ENCODE measurements around the gene NPVF.

Gene NPVF

GRCh38 chr7:25242678-25243077 is 14.4 kb upstream of the NPVF start:
- Histone ChIP-seq H3K9ac (ENCODE audit: low read length) (no peak overlapping the region), H3K9me2 (replicated peaks; ENCODE audit: insufficient read depth, low read length) (no peaks in the 10 kb centered on the region), H3K4me2 (ENCODE audit: low read depth, low read length, poor library complexity, severe bottlenecking) (no peak overlapping the region), H3K4me3 (ENCODE audit: insufficient read depth, low read length, poor library complexity, severe bottlenecking) (no peak overlapping the region), H4K20me1 (ENCODE audit: low read depth, low read length) (no peaks in the 10 kb centered on the region), H2AFZ (ENCODE audit: low read depth, low read length, severe bottlenecking) (no peak overlapping the region), H3K36me3 (ENCODE audit: low read length) (no peaks in the 10 kb centered on the region), H3K27me3 (ENCODE audit: low read length) (peaks cover 4% of the 10 kb centered on the region; the same call in 1 of the 2 replicates), H3K27ac (ENCODE audit: low read depth, low read length) (no peak overlapping the region), H3K9me3 (ENCODE audit: insufficient read depth, low read length) (no peaks in the 10 kb centered on the region), H3F3A (ENCODE audit: insufficient read depth) (no peaks in the 10 kb centered on the region), H3K79me2 (ENCODE audit: insufficient read depth, low read length) (no peaks in the 10 kb centered on the region)
- TF ChIP-seq EZH2phosphoT487 (conservative IDR thresholded peaks at IDR 0.05; ENCODE audit: low read length) (no peak), CTCF (IDR thresholded peaks at IDR 0.05; ENCODE audit: insufficient read depth, low read length, poor library complexity, severe bottlenecking) (no peak)

- H3K27me3 ChIP-seq (ENCODE audit: low read length), result peaks cover 4% of the 10 kb centered on the region; the same call in 1 of the 2 replicates
- no peak overlapping the region for H3K9ac ChIP-seq (ENCODE audit: low read length)
- no peak overlapping the region for H3K4me3 ChIP-seq (ENCODE audit: insufficient read depth, low read length, poor library complexity, severe bottlenecking)
- H3K27ac ChIP-seq (ENCODE audit: low read depth, low read length), result no peak overlapping the region
- H3K79me2 ChIP-seq (ENCODE audit: insufficient read depth, low read length), result no peaks in the 10 kb centered on the region
- H3F3A ChIP-seq (ENCODE audit: insufficient read depth), result no peaks in the 10 kb centered on the region
- no peaks in the 10 kb centered on the region for H3K36me3 ChIP-seq (ENCODE audit: low read length)
- no peaks in the 10 kb centered on the region for H3K9me2 ChIP-seq (replicated peaks; ENCODE audit: insufficient read depth, low read length)
- TF ChIP-seq CTCF (IDR thresholded peaks at IDR 0.05; ENCODE audit: insufficient read depth, low read length, poor library complexity, severe bottlenecking) (no peak), EZH2phosphoT487 (conservative IDR thresholded peaks at IDR 0.05; ENCODE audit: low read length) (no peak)
- H4K20me1 ChIP-seq (ENCODE audit: low read depth, low read length), result no peaks in the 10 kb centered on the region
- H3K9me3 ChIP-seq (ENCODE audit: insufficient read depth, low read length), result no peaks in the 10 kb centered on the region
- H2AFZ ChIP-seq (ENCODE audit: low read depth, low read length, severe bottlenecking), result no peak overlapping the region
- H3K4me2 ChIP-seq (ENCODE audit: low read depth, low read length, poor library complexity, severe bottlenecking), result no peak overlapping the region
Measured at GRCh38 chr7:25240896-25241295, 12.6 kb upstream of the NPVF start.

- TF ChIP-seq CTCF (IDR thresholded peaks at IDR 0.05; ENCODE audit: insufficient read depth, low read length, poor library complexity, severe bottlenecking) (no peak), EZH2phosphoT487 (conservative IDR thresholded peaks at IDR 0.05; ENCODE audit: low read length) (no peak)
- Histone ChIP-seq H4K20me1 (ENCODE audit: low read depth, low read length) (no peaks in the 10 kb centered on the region), H3K27me3 (ENCODE audit: low read length) (peaks cover 4% of the 10 kb centered on the region; the same call in 1 of the 2 replicates), H3K9me3 (ENCODE audit: insufficient read depth, low read length) (no peaks in the 10 kb centered on the region), H3K4me3 (ENCODE audit: insufficient read depth, low read length, poor library complexity, severe bottlenecking) (no peak overlapping the region), H3K79me2 (ENCODE audit: insufficient read depth, low read length) (no peaks in the 10 kb centered on the region), H3K9ac (ENCODE audit: low read length) (no peak overlapping the region), H3K4me2 (ENCODE audit: low read depth, low read length, poor library complexity, severe bottlenecking) (no peak overlapping the region), H2AFZ (ENCODE audit: low read depth, low read length, severe bottlenecking) (no peak overlapping the region), H3K36me3 (ENCODE audit: low read length) (no peaks in the 10 kb centered on the region), H3K9me2 (replicated peaks; ENCODE audit: insufficient read depth, low read length) (no peaks in the 10 kb centered on the region), H3F3A (ENCODE audit: insufficient read depth) (no peaks in the 10 kb centered on the region), H3K27ac (ENCODE audit: low read depth, low read length) (no peak overlapping the region)
Measured at GRCh38 chr7:25240340-25240739, 12.1 kb upstream of the NPVF start.

Measured in SU-DHL-6 (cell line).